Endothelial cell of umbilical vein (primary cell): Measurements from ENCODE around the gene INPP4B.

Experiments
- EZH2 ChIP-seq: IDR thresholded peaks from 2 replicates; pipeline ENCODE4 v1.6.1; 2012; ENCODE audit warnings: borderline replicate concordance, low read depth, mild to moderate bottlenecking, moderate library complexity, low read length, inconsistent platforms; ENCODE audit not compliant: severe bottlenecking
- FOS ChIP-seq: IDR thresholded peaks from 2 replicates; pipeline ENCODE4 v1.6.1; 2011; ENCODE audit warnings: mild to moderate bottlenecking, low read length, moderate library complexity, borderline replicate concordance; ENCODE audit not compliant: insufficient read depth
- JUN ChIP-seq: IDR thresholded peaks from 2 replicates; pipeline ENCODE4 v1.6.1; 2011; ENCODE audit warnings: borderline replicate concordance, low read depth; ENCODE audit not compliant: insufficient read length, insufficient read depth
- POLR2A ChIP-seq: IDR thresholded peaks from 2 replicates; pipeline ENCODE4 v1.6.1; 2012; ENCODE audit warnings: low read depth, mild to moderate bottlenecking, control low read depth, low read length
- POLR2AphosphoS5 ChIP-seq: IDR thresholded peaks from 2 replicates; pipeline ENCODE4 v1.6.1; 2012; ENCODE audit warnings: low read depth, mild to moderate bottlenecking, control low read depth, low read length, moderate library complexity; ENCODE audit not compliant: insufficient read depth
- TF ChIP-seq, protein P1 (sequence below), 2 donors: IDR thresholded peaks; 1 replicate in 1 of 2; 2 replicates in 1 of 2; pipeline ENCODE4 v1.5.1; 2011; ENCODE audit warnings: low read length in 2 of 2, mild to moderate bottlenecking in 2 of 2, moderate library complexity in 2 of 2, control low read depth in 1 of 2, inconsistent platforms in 1 of 2, low read depth in 1 of 2; ENCODE audit not compliant: insufficient read depth in 1 of 2; ENCODE audit errors: extremely low read depth in 1 of 2
- TF ChIP-seq, protein P2 (sequence below): IDR thresholded peaks from 2 replicates; pipeline ENCODE4 v1.6.1; 2011; ENCODE audit not compliant: insufficient read depth, insufficient read length

DNA sequence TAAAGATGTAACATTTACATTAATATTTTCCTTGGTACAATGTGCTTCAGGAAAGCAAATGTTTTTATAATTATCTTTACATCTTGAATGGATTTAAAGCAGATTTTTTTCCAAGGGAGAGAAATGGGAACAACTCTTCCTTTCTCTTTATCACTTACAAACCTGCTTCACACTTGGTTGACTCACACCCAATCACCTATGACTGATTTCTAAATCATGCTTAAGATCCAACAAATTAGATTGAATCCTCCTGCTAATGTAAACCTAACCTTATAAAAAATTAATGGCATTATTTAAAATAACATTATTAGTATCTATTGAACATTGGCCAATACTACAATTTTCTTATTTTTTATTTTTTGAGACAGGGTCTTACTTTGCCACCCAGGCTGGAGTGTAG lies 127.1 kb downstream of the INPP4B start:
- TF ChIP-seq EZH2 (no peak), POLR2AphosphoS5 (no peak), JUN (no peak), POLR2A (no peak), FOS (no peak)
- TF ChIP-seq, protein P1, sequence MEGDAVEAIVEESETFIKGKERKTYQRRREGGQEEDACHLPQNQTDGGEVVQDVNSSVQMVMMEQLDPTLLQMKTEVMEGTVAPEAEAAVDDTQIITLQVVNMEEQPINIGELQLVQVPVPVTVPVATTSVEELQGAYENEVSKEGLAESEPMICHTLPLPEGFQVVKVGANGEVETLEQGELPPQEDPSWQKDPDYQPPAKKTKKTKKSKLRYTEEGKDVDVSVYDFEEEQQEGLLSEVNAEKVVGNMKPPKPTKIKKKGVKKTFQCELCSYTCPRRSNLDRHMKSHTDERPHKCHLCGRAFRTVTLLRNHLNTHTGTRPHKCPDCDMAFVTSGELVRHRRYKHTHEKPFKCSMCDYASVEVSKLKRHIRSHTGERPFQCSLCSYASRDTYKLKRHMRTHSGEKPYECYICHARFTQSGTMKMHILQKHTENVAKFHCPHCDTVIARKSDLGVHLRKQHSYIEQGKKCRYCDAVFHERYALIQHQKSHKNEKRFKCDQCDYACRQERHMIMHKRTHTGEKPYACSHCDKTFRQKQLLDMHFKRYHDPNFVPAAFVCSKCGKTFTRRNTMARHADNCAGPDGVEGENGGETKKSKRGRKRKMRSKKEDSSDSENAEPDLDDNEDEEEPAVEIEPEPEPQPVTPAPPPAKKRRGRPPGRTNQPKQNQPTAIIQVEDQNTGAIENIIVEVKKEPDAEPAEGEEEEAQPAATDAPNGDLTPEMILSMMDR (IDR thresholded peaks at IDR 0.05; ENCODE audit: extremely low read depth in 1 of 2, insufficient read depth in 1 of 2, low read depth in 1 of 2, low read length in 2 of 2): no peak
- TF ChIP-seq, protein P2, sequence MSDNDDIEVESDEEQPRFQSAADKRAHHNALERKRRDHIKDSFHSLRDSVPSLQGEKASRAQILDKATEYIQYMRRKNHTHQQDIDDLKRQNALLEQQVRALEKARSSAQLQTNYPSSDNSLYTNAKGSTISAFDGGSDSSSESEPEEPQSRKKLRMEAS: no peak
